PC-3 (cell line): ENCODE data around the gene TUBGCP6.

Source experiments
- EZH2 ChIP-seq: fragments of 300-600 bp; sonication (generic); IDR thresholded peaks from one replicate; pipeline ENCODE4 v1.6.1; 2017; ENCODE audit warnings: antibody characterized with exemption, mild to moderate bottlenecking, low read length; ENCODE audit not compliant: unreplicated experiment
- EZH2phosphoT487 ChIP-seq: fragments of 300-600 bp; sonication (generic); IDR thresholded peaks from 2 replicates; pipeline ENCODE4 v1.6.1; 2018; ENCODE audit warnings: mild to moderate bottlenecking, antibody characterized with exemption, low read length, borderline replicate concordance
- TF ChIP-seq, protein P1 (sequence below): fragments of 300-600 bp; sonication (generic); conservative IDR thresholded peaks from 2 replicates; pipeline ENCODE4 v1.5.1; 2017; ENCODE audit warnings: antibody characterized with exemption, low read depth, mild to moderate bottlenecking, low read length

DNA sequence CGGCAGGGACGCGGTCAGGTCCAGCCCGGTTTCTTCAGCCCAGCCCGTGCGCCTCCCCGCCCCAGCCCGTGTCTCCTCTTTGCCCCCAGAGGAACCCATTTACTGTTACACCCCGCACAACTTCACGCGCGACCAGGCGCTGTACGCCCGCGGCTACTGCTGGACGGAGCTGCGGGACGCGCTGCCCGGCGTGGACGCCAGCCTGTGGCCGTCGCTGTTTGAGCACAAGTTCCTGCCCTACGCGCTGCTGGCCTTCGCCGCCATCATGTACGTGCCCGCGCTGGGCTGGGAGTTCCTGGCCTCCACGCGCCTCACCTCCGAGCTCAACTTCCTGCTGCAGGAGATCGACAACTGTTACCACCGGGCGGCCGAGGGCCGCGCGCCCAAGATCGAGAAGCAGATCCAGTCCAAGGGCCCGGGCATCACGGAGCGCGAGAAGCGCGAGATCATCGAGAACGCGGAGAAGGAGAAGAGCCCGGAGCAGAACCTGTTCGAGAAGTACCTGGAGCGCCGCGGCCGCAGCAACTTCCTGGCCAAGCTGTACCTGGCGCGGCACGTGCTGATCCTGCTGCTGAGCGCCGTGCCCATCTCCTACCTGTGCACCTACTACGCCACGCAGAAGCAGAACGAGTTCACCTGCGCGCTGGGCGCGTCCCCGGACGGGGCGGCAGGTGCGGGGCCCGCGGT is 67.8 kb downstream of the TUBGCP6 start:
- TF ChIP-seq, protein P1, sequence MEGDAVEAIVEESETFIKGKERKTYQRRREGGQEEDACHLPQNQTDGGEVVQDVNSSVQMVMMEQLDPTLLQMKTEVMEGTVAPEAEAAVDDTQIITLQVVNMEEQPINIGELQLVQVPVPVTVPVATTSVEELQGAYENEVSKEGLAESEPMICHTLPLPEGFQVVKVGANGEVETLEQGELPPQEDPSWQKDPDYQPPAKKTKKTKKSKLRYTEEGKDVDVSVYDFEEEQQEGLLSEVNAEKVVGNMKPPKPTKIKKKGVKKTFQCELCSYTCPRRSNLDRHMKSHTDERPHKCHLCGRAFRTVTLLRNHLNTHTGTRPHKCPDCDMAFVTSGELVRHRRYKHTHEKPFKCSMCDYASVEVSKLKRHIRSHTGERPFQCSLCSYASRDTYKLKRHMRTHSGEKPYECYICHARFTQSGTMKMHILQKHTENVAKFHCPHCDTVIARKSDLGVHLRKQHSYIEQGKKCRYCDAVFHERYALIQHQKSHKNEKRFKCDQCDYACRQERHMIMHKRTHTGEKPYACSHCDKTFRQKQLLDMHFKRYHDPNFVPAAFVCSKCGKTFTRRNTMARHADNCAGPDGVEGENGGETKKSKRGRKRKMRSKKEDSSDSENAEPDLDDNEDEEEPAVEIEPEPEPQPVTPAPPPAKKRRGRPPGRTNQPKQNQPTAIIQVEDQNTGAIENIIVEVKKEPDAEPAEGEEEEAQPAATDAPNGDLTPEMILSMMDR, result no peak
- TF ChIP-seq EZH2 (no peak), EZH2phosphoT487 (no peak)
